IMR-90 (cell line): Measurements from ENCODE around the gene CIAO2B. TPM values are rescaled to one million over a fixed set of nuclear protein-coding genes. Genes with fewer than 3 reads are reported as not detected.
A peak's percentile ranks its signal among the peaks of the same experiment; 100 is the strongest.

Experiments
- ATAC-seq: fragments of 200-7000 bp; cut with Tn5 transposase; 2 replicates; pipeline ENCODE4 v1.9.1; 2020; ENCODE audit warnings: low read depth, mild to moderate bottlenecking, moderate library complexity
- BruUV-seq: library from RNA; stranded (reverse); fragments of 400-500 nt; replicated peaks from 2 replicates; lab custom pipeline; 2021; lab: Mats Ljungman, UMichigan
- CTCF ChIA-PET: fragments of 300-600 bp; formaldehyde crosslinking; extraction: SDS; loops from one replicate; lab custom pipeline; 2021; ENCODE audit warnings: antibody characterized with exemption; lab: Yijun Ruan, JAX
- POLR2A ChIA-PET: fragments of 300-600 bp; sonication (Branson Sonifier 250); formaldehyde crosslinking; loops from one replicate; lab custom pipeline; 2022; ENCODE audit warnings: antibody characterized with exemption; ENCODE audit not compliant: unreplicated experiment; lab: Charles Lee
- DNase-seq: peaks from one replicate; pipeline ENCODE4 v3.0.0; 2013
- H2AFZ ChIP-seq: replicated peaks from 2 replicates; pipeline ENCODE3; 2013; ENCODE audit warnings: low read length, mild to moderate bottlenecking; ENCODE audit not compliant: poor library complexity
- H2AK5ac ChIP-seq: 2 replicates; pipeline ENCODE4 v1.6.1; 2013; ENCODE audit warnings: low read depth, low read length, inconsistent platforms
- H2AK9ac ChIP-seq: replicated peaks from 2 replicates; pipeline ENCODE3; 2013; ENCODE audit warnings: mild to moderate bottlenecking, low read depth, low read length, moderate library complexity; ENCODE audit not compliant: poor library complexity
- H2BK120ac ChIP-seq: 2 replicates; pipeline ENCODE4 v1.6.1; 2013; ENCODE audit warnings: low read depth, low read length, inconsistent platforms
- H2BK15ac ChIP-seq: 3 replicates; pipeline ENCODE4 v1.6.1; 2013; ENCODE audit warnings: low read depth, low read length, inconsistent platforms
- H2BK20ac ChIP-seq: 2 replicates; pipeline ENCODE4 v1.6.1; 2013; ENCODE audit warnings: low read depth, mild to moderate bottlenecking, inconsistent platforms, low read length, moderate library complexity
- H2BK5ac ChIP-seq: 2 replicates; pipeline ENCODE4 v1.6.1; 2013; ENCODE audit warnings: mild to moderate bottlenecking, low read depth, low read length, inconsistent platforms; ENCODE audit not compliant: poor library complexity, severe bottlenecking
- H3K14ac ChIP-seq: replicated peaks from 2 replicates; pipeline ENCODE4 v1.6.1; 2013; ENCODE audit warnings: low read depth, low read length, inconsistent platforms
- H3K18ac ChIP-seq: 2 replicates; pipeline ENCODE4 v1.6.1; 2013; ENCODE audit warnings: low read depth, low read length, control low read depth
- H3K23ac ChIP-seq: 2 replicates; pipeline ENCODE4 v1.6.1; 2013; ENCODE audit warnings: low read depth, low read length, inconsistent platforms
- H3K27ac ChIP-seq: 2 replicates; pipeline ENCODE4 v1.5.1; 2013; ENCODE audit warnings: mild to moderate bottlenecking, control low read depth, low read length; ENCODE audit not compliant: insufficient read depth
- H3K27me3 ChIP-seq: 2 replicates; pipeline ENCODE4 v1.6.1; 2013; ENCODE audit warnings: low read length; ENCODE audit not compliant: control insufficient read depth, insufficient read depth
- H3K36me3 ChIP-seq: 2 replicates; pipeline ENCODE4 v1.6.1; 2013; ENCODE audit warnings: low read length, mixed read lengths; ENCODE audit not compliant: control insufficient read depth, insufficient read depth
- H3K4ac ChIP-seq: 2 replicates; pipeline ENCODE4 v1.6.1; 2013; ENCODE audit warnings: low read depth, low read length, inconsistent platforms
- H3K4me1 ChIP-seq: 2 replicates; pipeline ENCODE4 v1.6.1; 2013; ENCODE audit warnings: low read length, mixed read lengths; ENCODE audit not compliant: control insufficient read depth, insufficient read depth
- H3K4me2 ChIP-seq: 2 replicates; pipeline ENCODE4 v1.6.1; 2013; ENCODE audit warnings: low read depth, mild to moderate bottlenecking, control low read depth, low read length, moderate library complexity
- H3K4me3 ChIP-seq: 2 replicates; pipeline ENCODE4 v1.5.1; 2013; ENCODE audit warnings: low read depth, mild to moderate bottlenecking, control low read depth, low read length, moderate library complexity; ENCODE audit not compliant: insufficient read depth
- H3K56ac ChIP-seq: 2 replicates; pipeline ENCODE4 v1.6.1; 2013; ENCODE audit warnings: low read length, inconsistent platforms; ENCODE audit not compliant: insufficient read depth; ENCODE audit errors: extremely low read depth
- H3K79me1 ChIP-seq, 2 experiments: 2 replicates each; pipeline ENCODE4 v1.6.1; 2013; ENCODE audit warnings: low read length in 2 of 2, inconsistent platforms in 1 of 2, low read depth in 1 of 2
- H3K9ac ChIP-seq: 2 replicates; pipeline ENCODE4 v1.6.1; 2013; ENCODE audit warnings: low read depth, low read length, control low read depth
- H3K9me1 ChIP-seq: 2 replicates; pipeline ENCODE4 v1.6.1; 2013; ENCODE audit warnings: low read length, inconsistent platforms; ENCODE audit not compliant: insufficient read depth
- H3K9me3 ChIP-seq: 2 replicates; pipeline ENCODE4 v1.6.1; 2013; ENCODE audit warnings: low read length; ENCODE audit not compliant: control insufficient read depth, insufficient read depth
- H4K20me1 ChIP-seq: 2 replicates; pipeline ENCODE4 v1.6.1; 2013; ENCODE audit warnings: low read length, inconsistent platforms; ENCODE audit not compliant: insufficient read depth
- H4K5ac ChIP-seq: 2 replicates; pipeline ENCODE4 v1.6.1; 2013; ENCODE audit warnings: mild to moderate bottlenecking, low read depth, low read length, control low read depth
- H4K8ac ChIP-seq, 2 experiments: 2 replicates each; pipeline ENCODE4 v1.6.1; 2013; ENCODE audit warnings: low read depth in 2 of 2, low read length in 2 of 2, control low read depth in 1 of 2, inconsistent platforms in 1 of 2
- H4K91ac ChIP-seq: 2 replicates; pipeline ENCODE4 v1.6.1; 2013; ENCODE audit warnings: low read depth, low read length, inconsistent platforms; ENCODE audit not compliant: insufficient read depth
- BHLHE40 ChIP-seq: fragments of 150-350 bp; IDR thresholded peaks from 2 replicates; pipeline ENCODE4 v1.6.1; 2016; ENCODE audit warnings: mild to moderate bottlenecking, low read depth, low read length
- CEBPB ChIP-seq: IDR thresholded peaks from 2 replicates; pipeline ENCODE4 v1.6.1; 2012; ENCODE audit warnings: low read depth, low read length, improper control_type of control experiment
- FOS ChIP-seq: fragments of 150-350 bp; IDR thresholded peaks from 2 replicates; pipeline ENCODE4 v1.6.1; 2016; ENCODE audit warnings: low read depth, low read length
- MAFK ChIP-seq: IDR thresholded peaks from 2 replicates; pipeline ENCODE4 v1.6.1; 2012; ENCODE audit warnings: low read depth, low read length, improper control_type of control experiment
- MAZ ChIP-seq: IDR thresholded peaks from 2 replicates; pipeline ENCODE4 v1.6.1; 2012; ENCODE audit warnings: low read depth, mild to moderate bottlenecking, low read length, improper control_type of control experiment, moderate library complexity, borderline replicate concordance
- MXI1 ChIP-seq: IDR thresholded peaks from 2 replicates; pipeline ENCODE4 v1.6.1; 2012; ENCODE audit warnings: low read depth, mild to moderate bottlenecking, low read length, moderate library complexity, borderline replicate concordance
- POLR2A ChIP-seq: IDR thresholded peaks from 2 replicates; pipeline ENCODE4 v1.6.1; 2012; ENCODE audit warnings: mild to moderate bottlenecking, low read depth, low read length
- RAD21 ChIP-seq: IDR thresholded peaks from 2 replicates; pipeline ENCODE4 v1.6.1; 2012; ENCODE audit warnings: low read length, improper control_type of control experiment
- RCOR1 ChIP-seq: IDR thresholded peaks from 2 replicates; pipeline ENCODE4 v1.6.1; 2012; ENCODE audit warnings: mild to moderate bottlenecking, low read length, improper control_type of control experiment; ENCODE audit not compliant: insufficient replicate concordance
- SMC3 ChIP-seq: fragments of 150-350 bp; IDR thresholded peaks from 2 replicates; pipeline ENCODE4 v1.6.1; 2016; ENCODE audit warnings: low read depth, mild to moderate bottlenecking, antibody characterized with exemption, low read length, moderate library complexity
- WGBS, 2 experiments: methylation state at CpG; one replicate each; pipeline versions ENCODE4 v1.1.5 to v1.1.7; 2013; ENCODE audit warnings: missing lambda C conversion rate in 2 of 2; ENCODE audit not compliant: insufficient read length in 1 of 2; ENCODE audit errors: extremely low coverage in 2 of 2; 5-methylcytosine and 5-hydroxymethylcytosine counted together
- dilution Hi-C: fragments of 300-500 bp; cut with HindIII; formaldehyde crosslinking; loops from one replicate; pipeline ENCODE4 v1.14.3; 2018; ENCODE audit warnings: low sequenced_read_pairs; ENCODE audit not compliant: unreplicated experiment
- in situ Hi-C: fragments of 300-500 bp; cut with MboI; formaldehyde crosslinking; loops from 3 replicates; pipeline ENCODE4 v1.14.3; 2019; ENCODE audit warnings: low sequenced_read_pairs, inconsistent platforms, mixed read lengths
- intact Hi-C: fragments of 100-400 bp; cut with micrococcal nuclease; formaldehyde crosslinking; loops from 2 replicates; pipeline ENCODE4 v1.10.0; 2022
- polyA plus RNA-seq, 3 experiments: library from polyadenylated mRNA; depleted of rRNA; stranded (reverse); fragments of >200 nt; gene quantifications; 2 replicates each; pipeline ENCODE4 v1.2.3, GENCODE V29; 2012; ENCODE audit warnings: low replicate concordance in 1 of 3
- total RNA-seq: library from RNA; depleted of rRNA; stranded (reverse); fragments of >200 nt; gene quantifications from 2 replicates; pipeline ENCODE4 v1.2.3, GENCODE V29; 2012

Gene CIAO2B
- total and polyA plus RNA-seq, 2 of the 4 experiments (the other 2 are of a cell fraction) = 148 to 234 TPM

GRCh38 chr16:66926961-66927436 is 7.2 kb downstream of the CIAO2B start:
- peaks cover 26% of the 10 kb centered on the region for H3K9me1 ChIP-seq
- H3K27me3 ChIP-seq = peaks cover 6% of the 10 kb centered on the region; the same call in 1 of the 2 replicates
- H3K4me3 ChIP-seq = no peak overlapping the region
- peak overlapping the region; percentile 65; the same call in 1 of the 2 replicates for H2BK120ac ChIP-seq
- peak overlapping the region; percentile 84 for H2AK5ac ChIP-seq
- CTCF ChIA-PET = interaction anchor here (0.9 to 1.4 kb wide), 2 partner anchors 34 to 96 kb away, joined by 3 read pairs; partner anchors contain the start of genes CES3 and NAE1
- no peak overlapping the region; the same call in 1 of the 2 replicates for H3K23ac ChIP-seq
- no TSS peak for BruUV-seq
- TF ChIP-seq BHLHE40 = peak; percentile 33; the same call in 1 of the 2 replicates
- TF ChIP-seq RCOR1 = peak; percentile 67
- no peak for TF ChIP-seq MXI1
- no peak for TF ChIP-seq RAD21
- peak; percentile 59 for TF ChIP-seq FOS
- peak; percentile 51; the same call in 1 of the 2 replicates for TF ChIP-seq CEBPB
- no peak for TF ChIP-seq POLR2A
- peak; percentile 81 for TF ChIP-seq MAZ
- TF ChIP-seq SMC3 = peak; percentile 13; the same call in 1 of the 2 replicates
- TF ChIP-seq MAFK = no peak
- DNase-seq (peak; percentile 88), ATAC-seq (peak; percentile 51)
- peaks cover 5% of the 10 kb centered on the region; the same call in 1 of the 2 replicates for H4K20me1 ChIP-seq
- no peaks in the 10 kb centered on the region for H3K9me3 ChIP-seq
- no peak overlapping the region for H3K9ac ChIP-seq
- intact Hi-C loops = loop anchor here (1.0 kb wide), 1 partner anchor 32 kb away; no protein-coding TSS in a partner anchor
- H4K8ac ChIP-seq = peak overlapping the region in 1 of 2 experiments; percentile 56; a peak in 2 of 4 replicates
- H3K27ac ChIP-seq = no peak overlapping the region
- peak overlapping the region; percentile 65; the same call in 1 of the 2 replicates for H2BK20ac ChIP-seq
- H2BK15ac ChIP-seq = peak overlapping the region; percentile 76; the same call in 1 of the 3 replicates
- POLR2A ChIA-PET = no interaction called here
- peaks cover 0 to 4% of the 10 kb centered on the region in 2 experiments; a peak in 1 of 4 replicates for H3K79me1 ChIP-seq
- peak overlapping the region; percentile 38; the same call in 1 of the 2 replicates for H3K4me2 ChIP-seq
- peaks cover under 1% of the 10 kb centered on the region; the same call in 1 of the 2 replicates for H3K36me3 ChIP-seq
- in situ Hi-C loops = no loop called here
- peak overlapping the region; percentile 82; the same call in 1 of the 2 replicates for H4K5ac ChIP-seq
- peak overlapping the region; percentile 43 for H2AK9ac ChIP-seq
- peak overlapping the region; percentile 72 for H2BK5ac ChIP-seq
- H3K4me1 ChIP-seq = peaks cover 27% of the 10 kb centered on the region
- H3K18ac ChIP-seq = peak overlapping the region; percentile 86; the same call in 1 of the 2 replicates
- H3K14ac ChIP-seq = peak overlapping the region; percentile 64; the same call in 1 of the 2 replicates
- no CpG with 5 or more reads among the region's 3 CpGs for WGBS, 2 experiments
- peak overlapping the region; percentile 67 for H3K4ac ChIP-seq
- dilution Hi-C loops = no loop called here
- H3K56ac ChIP-seq = no peak overlapping the region
- peak overlapping the region; percentile 65 for H2AFZ ChIP-seq
- no peak overlapping the region; the same call in 1 of the 2 replicates for H4K91ac ChIP-seq
